Adrenal gland (tissue), 12 donors: ENCODE measurements around the gene TSPYL1. TPM values are rescaled to one million over a fixed set of nuclear protein-coding genes. Genes with fewer than 3 reads are reported as not detected.

Experiments
- DNase-seq, 7 donors: peaks; one replicate each; pipeline ENCODE4 v3.0.0-alpha.2; 2019 to 2020
- H3K27ac ChIP-seq, 5 donors: fragments of 200-600 bp; sonication (generic) in 4 of 5; 1 replicate in 3 of 5; 2 replicates in 2 of 5; pipeline versions ENCODE4 v1.5.1 to v1.8.0; 2016 to 2020; ENCODE audit warnings: mild to moderate bottlenecking in 1 of 5
- H3K27me3 ChIP-seq: fragments of 200-600 bp; 2 replicates; pipeline ENCODE4 v1.8.0; 2021
- H3K36me3 ChIP-seq, 2 donors: fragments of 200-600 bp; replicated peaks in 1 of 2; 1 replicate in 1 of 2; 2 replicates in 1 of 2; pipeline versions ENCODE4 v1.5.1 to v1.8.0; 2018 to 2022
- H3K4me1 ChIP-seq, 2 donors: fragments of 200-600 bp; replicated peaks in 1 of 2; 1 replicate in 1 of 2; 2 replicates in 1 of 2; pipeline versions ENCODE4 v1.5.1 to v1.8.0; 2018 to 2021
- H3K4me3 ChIP-seq, 4 donors: fragments of 200-600 bp; sonication (generic) in 3 of 4; one replicate each; pipeline ENCODE4 v1.5.1; 2016 to 2018
- H3K9me3 ChIP-seq, 3 donors: fragments of 200-600 bp; sonication (generic) in 1 of 3; replicated peaks in 1 of 3; 1 replicate in 2 of 3; 2 replicates in 1 of 3; pipeline versions ENCODE4 v1.5.1 to v1.8.0; 2016 to 2021
- POLR2A ChIP-seq, 2 donors: fragments of 450-650 bp; IDR thresholded peaks; one replicate each; pipeline ENCODE4 v1.6.1; 2017; ENCODE audit warnings: antibody characterized with exemption in 2 of 2, mild to moderate bottlenecking in 2 of 2, moderate library complexity in 1 of 2
- WGBS, 4 donors: extraction: QIAGEN DNeasy Blood & Tissue Kit in 2 of 4; methylation state at CpG; one replicate each; pipeline versions ENCODE4 v1.1.5 to v1.1.7; 2013 to 2017; 5-methylcytosine and 5-hydroxymethylcytosine counted together
- intact Hi-C, 2 donors: fragments of 100-400 bp; cut with DNase I; formaldehyde crosslinking; loops; one replicate each; pipeline versions ENCODE4 v1.14.1 to v1.15.0; 2022 to 2023
- polyA plus RNA-seq, 3 donors: library from polyadenylated mRNA; stranded (reverse); fragments of 200-250 nt in 2 of 3; fragments of 350-450 nt in 1 of 3; fragmentation: Illumina TruSeq in 1 of 3; extraction: RNeasy Lipid Tissue Mini Kit (QIAGEN cat#74804) in 1 of 3; gene quantifications; one replicate each; pipeline ENCODE4 v1.2.3, GENCODE V29; 2013 to 2014
- total RNA-seq, 9 donors: library from RNA; depleted of rRNA in 4 of 9; stranded (reverse); fragments of >200 nt in 4 of 9; fragments of 120-200 nt in 1 of 9; fragmentation: NEBNext Ultra II Directional in 1 of 9; extraction: Animal tissue kit (Norgen Biotek cat#: 25700) in 1 of 9; gene quantifications; one replicate each; pipeline versions ENCODE4 v1.1.0 to v1.2.4, GENCODE V29; 2013 to 2023
- TF ChIP-seq, protein P1 (sequence below), 6 experiments: fragments of 450-650 bp in 4 of 6; fragments of 200-600 bp in 2 of 6; sonication (generic) in 1 of 6; IDR thresholded peaks; 1 replicate in 5 of 6; 2 replicates in 1 of 6; pipeline versions ENCODE4 v1.5.1 to v1.8.0; 2016 to 2021; ENCODE audit warnings: antibody characterized with exemption in 6 of 6, mild to moderate bottlenecking in 2 of 6, moderate library complexity in 1 of 6
- donor health status: healthy with polysubstance abuse.
- donor health status: Bipolar disorder and iron deficiency.
- donor health status: DM: yes; HTN: yes; CAD: no.
- donor health status: DM: no; HTN: no; CAD: no.
- donor health status: DM: no; HTN: no; CAD: no.
- donor health status: DM: yes; HTN: yes; CAD: no.

TSPYL1 gene
- total and polyA plus RNA-seq, 12 donors, result 24.8 to 271 (median 181) TPM

DNA sequence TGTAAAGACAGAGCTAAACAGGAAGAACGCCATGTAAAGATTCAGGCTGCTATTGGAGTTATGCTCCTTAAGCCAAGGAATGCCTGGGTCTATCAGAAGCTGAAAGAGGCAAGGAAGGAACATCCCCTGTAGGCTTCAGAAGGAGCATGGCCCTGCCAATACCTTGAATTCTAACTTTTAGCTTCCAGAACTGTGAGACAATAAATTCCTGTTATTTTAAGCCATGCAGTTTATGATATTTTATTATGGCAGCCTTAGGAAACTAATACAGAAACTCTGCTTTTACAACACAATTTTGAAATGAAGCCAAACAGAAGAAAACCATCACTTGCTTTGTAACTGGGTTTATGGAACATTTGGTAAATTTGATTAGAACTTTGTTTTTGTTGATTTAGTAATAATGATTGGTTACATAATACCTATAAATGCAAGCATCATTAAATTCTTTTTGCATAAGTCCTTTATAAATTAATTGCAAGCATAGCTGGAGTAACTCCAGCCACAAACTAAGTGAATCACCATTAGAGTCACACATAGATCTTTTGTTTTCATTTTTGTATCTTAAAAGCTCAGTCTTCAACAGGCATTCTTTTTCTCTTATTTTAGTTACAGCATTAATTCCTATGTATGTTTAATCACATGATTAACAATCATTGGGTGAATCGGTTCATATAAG, 33.5 kb upstream of the TSPYL1 start:
- no peak for DNase-seq
- no peaks in the 10 kb centered on the region for H3K9me3 ChIP-seq
- H3K4me1 ChIP-seq, result peaks cover 21 to 44% of the 10 kb centered on the region in 2 donors
- no peak for TF ChIP-seq POLR2A (IDR thresholded peaks at IDR 0.05)
- TF ChIP-seq, protein P1, sequence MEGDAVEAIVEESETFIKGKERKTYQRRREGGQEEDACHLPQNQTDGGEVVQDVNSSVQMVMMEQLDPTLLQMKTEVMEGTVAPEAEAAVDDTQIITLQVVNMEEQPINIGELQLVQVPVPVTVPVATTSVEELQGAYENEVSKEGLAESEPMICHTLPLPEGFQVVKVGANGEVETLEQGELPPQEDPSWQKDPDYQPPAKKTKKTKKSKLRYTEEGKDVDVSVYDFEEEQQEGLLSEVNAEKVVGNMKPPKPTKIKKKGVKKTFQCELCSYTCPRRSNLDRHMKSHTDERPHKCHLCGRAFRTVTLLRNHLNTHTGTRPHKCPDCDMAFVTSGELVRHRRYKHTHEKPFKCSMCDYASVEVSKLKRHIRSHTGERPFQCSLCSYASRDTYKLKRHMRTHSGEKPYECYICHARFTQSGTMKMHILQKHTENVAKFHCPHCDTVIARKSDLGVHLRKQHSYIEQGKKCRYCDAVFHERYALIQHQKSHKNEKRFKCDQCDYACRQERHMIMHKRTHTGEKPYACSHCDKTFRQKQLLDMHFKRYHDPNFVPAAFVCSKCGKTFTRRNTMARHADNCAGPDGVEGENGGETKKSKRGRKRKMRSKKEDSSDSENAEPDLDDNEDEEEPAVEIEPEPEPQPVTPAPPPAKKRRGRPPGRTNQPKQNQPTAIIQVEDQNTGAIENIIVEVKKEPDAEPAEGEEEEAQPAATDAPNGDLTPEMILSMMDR (IDR thresholded peaks at IDR 0.05), result no peak
- no peak overlapping the region for H3K4me3 ChIP-seq
- H3K27me3 ChIP-seq, result no peaks in the 10 kb centered on the region
- no peak overlapping the region for H3K27ac ChIP-seq
- H3K36me3 ChIP-seq, result no peaks in the 10 kb centered on the region
- intact Hi-C loops, result no loop called here
- WGBS, 4 donors, result 79 to 90% (median 85%) methylated on average over 2 of the region's 2 CpGs

DNA sequence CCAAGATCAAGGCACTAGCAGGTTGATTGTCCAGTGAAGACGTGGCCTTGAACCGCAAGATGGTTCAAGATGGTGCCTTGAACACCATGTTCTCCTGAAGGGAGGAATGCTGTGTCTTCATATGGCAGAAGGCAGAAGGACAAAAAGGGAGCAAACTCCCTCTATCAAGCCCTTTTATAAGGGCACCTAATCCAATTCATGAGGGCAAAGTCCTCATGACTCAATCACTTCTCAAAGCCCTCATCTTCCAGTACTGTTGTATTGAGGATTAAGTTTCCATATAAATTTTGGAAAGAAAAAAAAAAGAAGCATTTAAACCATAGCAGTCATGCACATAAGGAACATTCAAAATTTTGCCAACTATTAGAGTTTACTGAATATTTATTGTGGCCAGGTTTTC, 29.9 kb upstream of the TSPYL1 start:
- no peak for DNase-seq
- H3K4me1 ChIP-seq, result peaks cover 17 to 19% of the 10 kb centered on the region in 2 donors
- no peaks in the 10 kb centered on the region for H3K36me3 ChIP-seq
- intact Hi-C loops, result no loop called here
- no peaks in the 10 kb centered on the region for H3K9me3 ChIP-seq
- H3K27ac ChIP-seq, result no peak overlapping the region
- TF ChIP-seq, protein P1 (IDR thresholded peaks at IDR 0.05), result no peak
- no peak for TF ChIP-seq POLR2A (IDR thresholded peaks at IDR 0.05)
- H3K27me3 ChIP-seq, result no peaks in the 10 kb centered on the region
- H3K4me3 ChIP-seq, result no peak overlapping the region
- WGBS, 4 donors, result 41 to 50% (median 48%) methylated on average over 2 of the region's 2 CpGs

DNA sequence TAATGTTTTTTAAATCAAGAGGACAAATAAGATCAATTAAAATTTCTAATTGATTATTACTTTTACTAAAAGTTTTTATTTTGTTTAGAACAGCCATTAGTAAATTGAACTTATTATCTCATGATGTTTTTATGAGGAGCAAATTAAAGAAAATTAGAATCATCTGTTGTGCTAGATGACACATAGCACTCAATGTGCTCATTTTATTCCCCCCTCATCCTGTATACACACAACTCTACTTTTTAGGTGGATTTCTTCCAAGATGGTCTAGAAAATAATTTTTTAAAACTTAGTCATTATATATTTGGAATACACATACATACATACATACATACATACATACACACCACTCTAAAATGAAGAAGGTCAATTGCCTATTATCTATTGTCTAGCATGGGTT, 29.3 kb upstream of the TSPYL1 start:
- no peaks in the 10 kb centered on the region for H3K27me3 ChIP-seq
- intact Hi-C loops, result no loop called here

DNA sequence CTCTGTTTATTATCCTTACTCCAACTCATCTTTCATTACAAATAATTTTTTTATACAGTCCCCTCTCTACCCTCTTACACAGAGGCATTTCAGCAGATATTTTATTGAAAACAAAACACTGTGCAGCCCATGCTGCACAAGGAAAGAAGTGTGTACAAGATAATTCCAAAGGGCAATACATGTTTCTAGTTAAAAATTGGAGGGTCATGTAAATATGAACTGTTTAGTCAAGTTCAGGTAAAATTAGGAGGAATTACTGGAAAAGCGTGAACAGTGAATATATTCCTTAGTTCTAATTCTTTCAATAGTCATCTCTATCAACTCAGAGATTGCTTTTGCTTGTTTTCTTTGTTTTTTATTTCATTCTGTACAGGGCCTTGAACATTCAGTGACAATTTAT, 27.9 kb upstream of the TSPYL1 start:
- DNase-seq, result no peak
- intact Hi-C loops, result no loop called here
- TF ChIP-seq, protein P1 (IDR thresholded peaks at IDR 0.05), result no peak
- no peak for TF ChIP-seq POLR2A (IDR thresholded peaks at IDR 0.05)
- WGBS, 4 donors, result 91 to 100% (median 97%) methylated on average over 1 of the region's 1 CpG
- Histone ChIP-seq H3K27me3 (no peaks in the 10 kb centered on the region), H3K4me3 (no peak overlapping the region), H3K4me1 (no peaks in the 10 kb centered on the region), H3K36me3 (no peaks in the 10 kb centered on the region), H3K27ac (no peak overlapping the region), H3K9me3 (no peaks in the 10 kb centered on the region)

More for the DNA sequence above, 29.3 kb upstream of the TSPYL1 start:
- H3K4me3 ChIP-seq, result no peak overlapping the region
- peaks cover 11 to 13% of the 10 kb centered on the region in 2 donors for H3K4me1 ChIP-seq
- no peak overlapping the region for H3K27ac ChIP-seq
- TF ChIP-seq POLR2A (IDR thresholded peaks at IDR 0.05), result no peak
- TF ChIP-seq, protein P1 (IDR thresholded peaks at IDR 0.05), result no peak
- no peaks in the 10 kb centered on the region for H3K36me3 ChIP-seq
- DNase-seq, result no peak
- no peaks in the 10 kb centered on the region for H3K9me3 ChIP-seq
